Sciatic nerve (tissue), 2 donors: Measurements from ENCODE around the gene RPLP1. TPM values are rescaled to one million over a fixed set of nuclear protein-coding genes. Genes with fewer than 3 reads are reported as not detected.

Experiments used
- ATAC-seq: fragments of 200-7000 bp; cut with Tn5 transposase; one replicate; pipeline ENCODE4 v1.9.1; 2020; ENCODE audit warnings: mild to moderate bottlenecking, moderate library complexity
- DNase-seq: peaks from one replicate; pipeline ENCODE4 v3.0.0-alpha.2; 2020; ENCODE audit warnings: low spot score
- intact Hi-C: fragments of 100-400 bp; cut with DNase I; formaldehyde crosslinking; loops from one replicate; pipeline ENCODE4 v1.14.2; 2022
- total RNA-seq: library from RNA; stranded (reverse); fragmentation: NEBNext Ultra II Directional; extraction: Animal tissue kit (Norgen Biotek cat#: 25700); gene quantifications from one replicate; pipeline ENCODE4 v1.2.1, GENCODE V29; 2021
- donor health status: DM: no; HTN: no; CAD: no.
- donor health status: DM: no; HTN: no; CAD: no.

Gene RPLP1
- 1,014 TPM for total RNA-seq

DNA sequence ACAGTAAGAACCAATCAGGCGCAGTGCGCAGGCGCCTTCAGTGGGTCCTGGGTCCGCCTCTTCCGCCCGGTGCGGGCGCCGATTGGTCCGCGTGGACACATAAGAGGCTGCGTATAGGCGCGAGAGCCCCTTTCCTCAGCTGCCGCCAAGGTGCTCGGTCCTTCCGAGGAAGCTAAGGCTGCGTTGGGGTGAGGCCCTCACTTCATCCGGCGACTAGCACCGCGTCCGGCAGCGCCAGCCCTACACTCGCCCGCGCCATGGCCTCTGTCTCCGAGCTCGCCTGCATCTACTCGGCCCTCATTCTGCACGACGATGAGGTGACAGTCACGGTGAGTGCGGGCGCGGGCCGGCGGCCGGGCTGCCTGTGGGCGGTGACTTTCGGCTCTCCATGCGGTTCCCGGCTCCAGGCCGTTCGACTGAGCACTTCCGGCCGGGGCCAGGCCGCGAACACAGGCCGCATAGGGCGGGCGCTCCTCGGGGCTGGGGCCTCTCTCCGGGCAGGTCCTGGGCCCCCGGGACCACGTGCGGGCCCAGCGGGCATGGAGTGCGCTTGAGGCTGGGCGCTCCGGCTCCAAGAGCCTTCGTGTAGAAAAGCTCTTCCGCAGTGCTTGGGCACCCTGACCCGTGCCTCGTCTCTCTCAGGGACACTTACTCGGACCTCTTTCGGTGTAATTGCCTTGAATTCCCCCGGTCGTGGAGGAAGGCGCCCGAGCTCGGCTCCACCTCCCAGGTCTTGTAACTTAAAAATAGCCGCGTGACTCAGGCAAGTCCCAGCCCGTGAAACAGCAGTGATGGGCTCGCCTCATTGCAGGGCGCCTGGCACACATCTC is at the start of gene RPLP1:
RPLP1 (plus strand) TSS at position 127 of the 830 bp plus-strand sequence; CDS start at position 258, 131 bp downstream.
- DNase-seq (peak; percentile 98), ATAC-seq (peak; percentile 99)
- intact Hi-C loops, result no loop called here

GRCh38 chr15:69403594-69403993 is 49.0 kb upstream of the RPLP1 start:
- intact Hi-C loops, result no loop called here
- ATAC-seq (no peak), DNase-seq (no peak)

DNA sequence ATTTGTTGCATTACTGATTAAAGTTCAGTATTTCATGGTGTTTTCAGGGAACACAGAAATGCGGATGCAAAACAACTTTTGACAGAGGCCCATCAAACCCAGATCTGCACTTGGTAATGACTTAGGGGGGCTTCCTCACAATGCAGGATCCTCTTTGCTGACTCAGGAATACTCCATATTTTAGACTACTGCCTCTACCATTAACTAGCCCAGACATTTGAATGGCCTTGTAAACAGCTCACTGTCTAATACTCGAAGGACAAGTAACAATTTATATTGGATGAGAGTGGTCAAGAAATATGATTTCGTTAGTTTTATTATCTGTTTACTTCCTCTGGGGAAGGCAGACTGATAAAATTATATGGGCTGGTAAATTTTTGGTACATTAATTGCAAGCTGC is 47.5 kb upstream of the RPLP1 start:
- ATAC-seq, result no peak
- DNase-seq, result no peak
- intact Hi-C loops, result no loop called here

DNA sequence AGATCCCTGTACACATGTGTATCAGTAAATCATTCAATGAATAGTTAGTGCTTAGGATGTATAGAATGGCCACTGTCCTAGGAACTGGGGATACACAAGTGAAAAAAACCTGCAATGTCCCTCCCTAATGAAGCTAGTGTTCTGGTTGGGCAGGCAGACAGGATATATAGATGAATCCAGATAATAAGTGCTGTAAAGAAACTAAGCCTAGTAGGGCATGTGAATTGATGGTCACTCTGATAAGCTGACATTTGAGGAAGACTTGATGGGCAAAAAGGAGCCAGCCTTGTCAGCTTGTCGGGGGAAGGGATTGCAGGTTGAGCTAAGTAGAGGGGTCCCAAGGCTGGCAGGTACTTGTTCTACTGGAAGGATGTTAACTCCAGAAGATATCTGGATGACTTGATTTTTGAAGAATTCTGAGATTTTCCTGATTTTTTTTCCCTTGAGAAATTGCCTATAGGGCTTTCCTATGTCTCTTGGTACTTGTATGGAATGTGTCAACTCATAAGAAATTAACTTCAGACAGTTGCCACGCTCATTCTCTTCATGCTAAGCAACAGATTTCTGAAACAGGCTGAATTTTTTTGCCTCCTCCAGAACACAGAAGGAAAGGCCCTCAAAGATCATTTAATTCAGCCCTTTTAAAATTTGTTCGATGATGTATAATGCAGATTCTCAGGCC is 44.8 kb upstream of the RPLP1 start:
- DNase-seq (no peak), ATAC-seq (no peak)
- intact Hi-C loops, result no loop called here

GRCh38 chr15:69408841-69409240 is 43.8 kb upstream of the RPLP1 start:
- DNase-seq, result no peak
- ATAC-seq, result no peak

DNA sequence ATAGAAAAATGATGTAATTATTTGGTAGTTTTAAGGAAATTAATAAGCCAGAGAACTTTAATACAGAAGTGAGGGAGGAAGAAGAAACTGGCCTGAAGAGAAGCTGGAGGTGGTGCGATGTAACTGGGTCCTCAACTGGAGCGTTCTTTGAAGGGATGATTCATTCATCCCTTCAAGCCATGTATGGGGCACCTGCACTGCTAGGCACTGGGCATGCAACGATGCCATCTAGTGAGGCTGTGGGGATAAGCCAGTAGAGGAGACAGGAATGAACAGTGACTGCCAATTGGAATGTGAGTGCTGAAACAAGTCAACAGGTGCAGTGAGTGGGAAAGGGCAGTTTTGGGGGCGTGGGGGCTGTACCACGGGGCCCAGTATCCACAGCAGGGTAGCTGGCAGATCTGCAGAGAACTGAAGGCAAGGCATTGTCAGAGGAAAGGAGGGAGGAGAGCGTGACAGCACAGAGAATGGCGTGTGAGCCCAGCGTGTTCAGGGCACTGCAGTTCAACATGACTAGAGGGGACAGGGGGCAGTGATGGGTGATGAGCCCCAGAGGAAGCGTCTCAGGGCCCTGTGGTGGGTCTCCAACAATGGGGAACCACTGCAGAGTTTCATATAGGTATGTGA is 42.3 kb upstream of the RPLP1 start:
- DNase-seq (no peak), ATAC-seq (no peak)
- intact Hi-C loops, result no loop called here

More at GRCh38 chr15:69408841-69409240, 43.8 kb upstream of the RPLP1 start:
- intact Hi-C loops, result no loop called here

DNA sequence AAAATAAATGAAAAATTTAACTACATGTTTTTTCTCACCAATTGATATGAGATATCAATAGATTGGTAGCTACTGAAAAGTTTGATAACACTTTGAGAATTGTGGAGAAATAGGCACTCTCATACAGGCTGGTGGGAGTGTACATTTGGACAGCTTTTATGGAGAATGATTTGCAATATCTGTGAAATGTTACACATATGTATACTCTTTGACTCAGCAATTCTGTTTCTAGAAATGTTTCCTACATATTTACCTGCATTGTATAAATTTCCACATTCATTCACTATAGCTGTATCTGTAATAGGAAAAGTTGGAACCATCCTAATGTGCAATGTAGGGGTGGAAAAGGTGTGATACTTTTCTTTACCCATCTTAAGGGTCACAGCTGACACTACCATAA is 40.3 kb upstream of the RPLP1 start:
- DNase-seq, result no peak
- no peak for ATAC-seq
- intact Hi-C loops, result no loop called here

DNA sequence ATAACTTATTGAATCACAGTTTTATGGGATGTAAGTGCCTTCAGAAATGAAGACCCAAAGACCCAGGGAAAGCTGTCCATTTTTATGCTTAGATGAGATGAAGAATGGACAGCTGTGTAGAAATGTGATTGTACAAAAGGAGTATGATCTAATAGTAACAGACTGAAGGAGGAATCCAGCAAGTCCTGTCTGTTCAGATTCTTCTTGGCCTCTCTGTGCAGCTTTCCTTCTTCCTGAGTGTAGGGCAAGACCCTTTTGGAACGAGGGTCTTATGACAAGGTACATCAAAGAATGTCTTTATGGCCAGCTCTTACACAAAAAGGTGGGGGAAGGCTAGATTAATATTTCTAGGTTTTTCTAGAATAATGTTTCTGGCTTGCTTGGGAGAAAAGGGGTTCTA is 39.9 kb upstream of the RPLP1 start:
- no peak for DNase-seq
- intact Hi-C loops, result no loop called here
- ATAC-seq, result no peak

GRCh38 chr15:69413822-69414700 is 38.6 kb upstream of the RPLP1 start, which contains the start of gene KIF23:
Gene KIF23 (plus strand): TSS chr15:69414349. CDS start chr15:69414466, 117 bp downstream.
- ATAC-seq (peak; percentile 99), DNase-seq (peak; percentile 91)
- intact Hi-C loops, result no loop called here

DNA sequence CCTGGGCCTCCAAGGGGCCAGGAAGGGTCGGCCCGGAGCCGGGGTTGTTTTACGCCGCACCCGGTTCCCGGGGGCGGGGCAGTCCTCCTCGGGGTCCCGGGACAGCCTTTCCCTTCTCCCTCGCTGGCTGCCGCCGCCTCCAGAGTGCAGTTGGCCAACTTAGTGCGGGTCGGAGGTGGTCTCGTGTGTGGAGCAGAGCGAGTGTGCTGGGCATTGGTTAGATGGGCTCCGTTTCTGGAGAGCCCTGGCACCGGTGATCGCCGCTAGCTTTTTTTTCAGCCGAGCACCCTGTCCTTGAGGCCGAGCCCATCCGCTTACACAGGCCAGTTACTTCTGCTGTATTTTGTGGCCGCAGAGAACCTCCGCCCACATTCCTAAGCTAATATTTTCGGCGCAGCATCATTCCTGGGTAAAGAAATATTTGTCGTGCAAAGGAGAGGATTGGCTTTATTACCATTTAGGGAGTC is 37.9 kb upstream of the RPLP1 start:
- ATAC-seq (peak; percentile 43), DNase-seq (peak; percentile 62)
- intact Hi-C loops, result no loop called here

DNA sequence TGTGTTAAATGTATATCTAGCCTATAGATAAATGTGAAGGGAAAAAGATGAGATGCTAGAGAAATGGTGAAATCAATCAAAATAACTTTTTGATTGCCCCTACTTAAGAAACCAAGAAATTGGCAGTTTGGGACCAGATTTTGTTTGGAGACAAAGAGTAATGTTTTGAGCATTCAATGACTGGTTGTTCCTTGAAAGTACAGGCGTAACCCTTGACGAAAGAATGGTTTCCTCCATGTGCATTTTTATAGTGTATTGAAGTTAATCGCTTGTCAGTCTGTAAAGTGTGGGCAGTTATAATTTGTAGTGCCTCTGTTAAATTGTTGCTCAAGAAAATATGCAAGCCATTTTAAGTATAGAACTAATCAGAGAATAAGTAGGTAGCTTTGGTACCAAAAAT is 37.2 kb upstream of the RPLP1 start:
- DNase-seq (no peak), ATAC-seq (no peak)
- intact Hi-C loops, result no loop called here

DNA sequence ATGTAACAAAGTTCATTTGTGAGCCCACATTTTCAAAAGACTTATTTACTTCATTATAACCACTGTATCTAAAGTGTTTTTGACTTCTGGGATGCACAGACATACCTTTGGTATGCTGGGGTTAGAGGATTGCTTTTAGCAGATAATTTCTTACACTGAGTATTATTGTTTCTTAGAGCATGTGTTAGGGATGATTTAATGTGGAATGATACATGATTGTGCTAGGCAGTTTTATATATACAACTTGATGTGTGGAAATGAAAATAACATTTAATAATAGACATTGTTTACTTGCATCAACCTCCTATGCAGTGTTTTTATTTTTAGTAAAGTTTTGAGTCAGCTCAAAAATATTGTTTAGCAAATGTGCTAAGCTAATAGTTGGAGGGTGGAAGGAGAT is 35.0 kb upstream of the RPLP1 start:
- ATAC-seq (no peak), DNase-seq (no peak)
- intact Hi-C loops, result no loop called here

GRCh38 chr15:69421498-69421897 is 31.1 kb upstream of the RPLP1 start:
- intact Hi-C loops, result no loop called here
- ATAC-seq (no peak), DNase-seq (no peak)

GRCh38 chr15:69422336-69422895 is 30.2 kb upstream of the RPLP1 start:
- no peak for DNase-seq
- intact Hi-C loops, result no loop called here
- ATAC-seq, result no peak

DNA sequence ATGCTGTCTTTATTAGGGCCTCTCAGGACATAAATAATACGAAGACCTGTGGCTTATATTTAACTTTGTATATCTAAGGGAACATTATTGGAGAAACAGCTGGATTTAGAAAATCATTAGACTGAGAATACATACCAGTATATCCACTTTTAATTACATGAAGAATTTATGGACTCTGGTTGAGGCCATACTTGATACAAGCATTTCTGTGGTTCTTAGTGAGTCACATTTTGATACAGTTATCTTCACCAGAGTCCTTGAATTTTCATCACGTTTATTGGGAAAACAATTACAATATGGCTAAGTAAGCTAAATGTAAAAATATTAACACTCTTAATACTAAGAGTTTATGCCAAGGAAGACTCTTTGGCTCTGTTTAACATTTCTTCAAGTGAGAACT is 28.6 kb upstream of the RPLP1 start:
- no peak for DNase-seq
- ATAC-seq, result no peak
- intact Hi-C loops, result no loop called here

DNA sequence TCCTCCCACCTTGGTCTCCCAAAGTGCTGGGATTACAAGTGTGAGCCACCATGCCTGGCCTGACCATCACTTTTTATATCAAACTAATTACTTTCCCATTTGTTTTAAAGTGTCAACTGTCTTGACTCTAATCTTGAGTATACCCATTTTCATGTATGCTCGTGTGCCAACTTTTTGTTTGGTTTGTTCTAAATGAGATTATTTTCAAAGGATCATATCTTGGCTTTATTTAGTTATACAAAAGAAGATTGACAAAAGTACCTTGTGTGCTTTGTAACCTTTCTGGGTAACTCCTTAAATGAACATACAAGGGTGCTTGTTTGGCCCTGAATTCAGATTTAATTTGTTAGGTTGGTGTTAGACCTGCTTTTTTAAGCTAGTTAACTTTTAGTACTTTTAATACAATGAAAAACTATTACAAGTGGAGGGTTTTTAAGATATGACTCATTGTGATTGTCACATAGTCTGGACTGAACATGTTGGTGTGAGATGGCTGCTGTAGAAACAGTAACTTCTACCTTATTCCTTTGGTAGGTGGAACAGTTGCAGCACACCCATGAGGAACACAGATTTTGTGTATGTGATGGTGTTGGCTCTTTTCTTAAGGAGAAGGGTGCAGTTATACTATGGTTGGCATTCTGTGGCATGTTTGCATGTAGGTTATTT is 27.7 kb upstream of the RPLP1 start:
- DNase-seq (no peak), ATAC-seq (no peak)
- intact Hi-C loops, result no loop called here

- ATAC-seq (no peak), DNase-seq (no peak)
- intact Hi-C loops, result no loop called here
These were observed 18.8 kb upstream of the RPLP1 start for GRCh38 chr15:69433831-69434230.

GRCh38 chr15:69434238-69434637 is 18.4 kb upstream of the RPLP1 start:
- DNase-seq (no peak), ATAC-seq (no peak)
- intact Hi-C loops, result no loop called here
